ENCODE measurements around the gene SORCS2.

GRCh38 chr4:7303561-7303960 is 111.2 kb downstream of the SORCS2 start:
- TF ChIP-seq CTCF (IDR thresholded peaks at IDR 0.05) (no peak), EZH2 (IDR thresholded peaks at IDR 0.05) (no peak), EZH2phosphoT487 (IDR thresholded peaks at IDR 0.05) (no peak)

All from neural progenitor cell (in vitro differentiated cells).